ENCODE data around the gene DOCK10.

DNA sequence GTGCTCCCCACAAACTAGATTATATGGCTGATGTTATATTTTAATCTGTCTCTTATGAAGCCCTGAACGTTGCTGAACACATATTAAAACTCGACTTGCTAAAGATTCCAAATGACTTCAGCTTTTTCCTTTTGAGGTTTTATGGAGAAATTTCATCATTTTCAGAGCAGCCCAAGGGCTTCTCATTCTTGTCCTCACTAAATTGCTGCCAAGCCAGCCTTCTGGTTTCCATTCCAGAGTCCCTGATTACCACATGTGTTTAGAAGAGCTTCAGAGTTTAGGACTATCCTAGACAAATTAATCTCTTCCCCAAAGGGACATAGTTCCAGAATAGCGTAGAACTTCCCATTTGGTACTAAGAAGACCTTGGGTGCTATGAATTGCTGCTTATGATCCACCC lies 248.3 kb downstream of the DOCK10 start:
- TF ChIP-seq POLR2A (IDR thresholded peaks at IDR 0.05) (no peak), POLR2AphosphoS5 (IDR thresholded peaks at IDR 0.05; ENCODE audit: insufficient read depth in 1 of 2, low read depth in 1 of 2) (no peak)
- TF ChIP-seq, protein P1, sequence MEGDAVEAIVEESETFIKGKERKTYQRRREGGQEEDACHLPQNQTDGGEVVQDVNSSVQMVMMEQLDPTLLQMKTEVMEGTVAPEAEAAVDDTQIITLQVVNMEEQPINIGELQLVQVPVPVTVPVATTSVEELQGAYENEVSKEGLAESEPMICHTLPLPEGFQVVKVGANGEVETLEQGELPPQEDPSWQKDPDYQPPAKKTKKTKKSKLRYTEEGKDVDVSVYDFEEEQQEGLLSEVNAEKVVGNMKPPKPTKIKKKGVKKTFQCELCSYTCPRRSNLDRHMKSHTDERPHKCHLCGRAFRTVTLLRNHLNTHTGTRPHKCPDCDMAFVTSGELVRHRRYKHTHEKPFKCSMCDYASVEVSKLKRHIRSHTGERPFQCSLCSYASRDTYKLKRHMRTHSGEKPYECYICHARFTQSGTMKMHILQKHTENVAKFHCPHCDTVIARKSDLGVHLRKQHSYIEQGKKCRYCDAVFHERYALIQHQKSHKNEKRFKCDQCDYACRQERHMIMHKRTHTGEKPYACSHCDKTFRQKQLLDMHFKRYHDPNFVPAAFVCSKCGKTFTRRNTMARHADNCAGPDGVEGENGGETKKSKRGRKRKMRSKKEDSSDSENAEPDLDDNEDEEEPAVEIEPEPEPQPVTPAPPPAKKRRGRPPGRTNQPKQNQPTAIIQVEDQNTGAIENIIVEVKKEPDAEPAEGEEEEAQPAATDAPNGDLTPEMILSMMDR (IDR thresholded peaks at IDR 0.05) = no peak

Data from vagina (tissue), 2 donors.